Sigmoid colon (tissue), 4 donors: Measurements from ENCODE around the gene QDPR.

Source experiments
- CTCF ChIP-seq, 4 experiments: fragments of 450-650 bp in 3 of 4; fragments of 200-600 bp in 1 of 4; IDR thresholded peaks; one replicate each; pipeline ENCODE4 v1.5.1; 2016 to 2019; ENCODE audit warnings: antibody characterized with exemption in 4 of 4, mild to moderate bottlenecking in 3 of 4, moderate library complexity in 2 of 4
- EP300 ChIP-seq, 4 donors: sonication (generic); formaldehyde crosslinking; IDR thresholded peaks; one replicate each; pipeline ENCODE4 v1.6.1; 2017; ENCODE audit warnings: antibody characterized with exemption in 4 of 4
- POLR2A ChIP-seq, 2 donors: fragments of 450-650 bp; IDR thresholded peaks; one replicate each; pipeline ENCODE4 v1.6.1; 2016; ENCODE audit warnings: antibody characterized with exemption in 2 of 2, mild to moderate bottlenecking in 2 of 2, moderate library complexity in 2 of 2
- POLR2AphosphoS5 ChIP-seq, 4 donors: sonication (generic); formaldehyde crosslinking; IDR thresholded peaks; one replicate each; pipeline ENCODE4 v1.6.1; 2017; ENCODE audit warnings: antibody characterized with exemption in 4 of 4

- no peak for TF ChIP-seq CTCF (IDR thresholded peaks at IDR 0.05)
- TF ChIP-seq POLR2A (IDR thresholded peaks at IDR 0.05), result no peak
- TF ChIP-seq EP300 (IDR thresholded peaks at IDR 0.05), result no peak
- no peak for TF ChIP-seq POLR2AphosphoS5 (IDR thresholded peaks at IDR 0.05)
Observed at GRCh38 chr4:17504081-17504480, 7.8 kb downstream of the QDPR start.
